Measurements from ENCODE around the gene JCAD. TPM values are rescaled to one million over a fixed set of nuclear protein-coding genes. Genes with fewer than 3 reads are reported as not detected.

Gene JCAD
- polyA plus RNA-seq, 2 of the 4 experiments (the other 2 are of a cell fraction) = 4.4 to 6.4 TPM

GRCh38 chr10:30011956-30012647 lies 47.3 kb downstream of the JCAD start:
- Histone ChIP-seq H3K9me3 (no peaks in the 10 kb centered on the region), H3K4me1 (no peaks in the 10 kb centered on the region), H3K4me2 (no peak overlapping the region), H3K4me3 (no peak overlapping the region), H3K27ac (no peak overlapping the region)
- ChIA-PET POLR2A (no interaction called here), CTCF (interaction anchor here (0.6 to 3.2 kb wide), 7 partner anchors 10 to 276 kb away, joined by 3 to 21 read pairs (median 4); no protein-coding TSS in a partner anchor)
- FAIRE-seq (no peak), DNase-seq (ENCODE audit: low read depth in 1 of 2, low spot score in 1 of 2) (no peak), ATAC-seq (no peak; a peak in 2 of 6 replicates)
- TF ChIP-seq FOSB (CRISPR knock-in tag; IDR thresholded peaks at IDR 0.05) = no peak
- TF ChIP-seq RCOR1 (IDR thresholded peaks at IDR 0.05; ENCODE audit: low read depth, low read length) = no peak
- no peak for TF ChIP-seq REST (IDR thresholded peaks at IDR 0.05)
- no peak for TF ChIP-seq POLR2A (IDR thresholded peaks at IDR 0.05; ENCODE audit: low read length)
- TF ChIP-seq FOXS1 (CRISPR knock-in tag; IDR thresholded peaks at IDR 0.05) = no peak
- TF ChIP-seq HMGXB4 (CRISPR knock-in tag; IDR thresholded peaks at IDR 0.05; ENCODE audit: borderline replicate concordance) = no peak
- no peak for TF ChIP-seq KDM1A (IDR thresholded peaks at IDR 0.05; ENCODE audit: low read depth)
- no peak for TF ChIP-seq BHLHE40 (IDR thresholded peaks at IDR 0.05; ENCODE audit: low read depth, low read length)
- no peak for TF ChIP-seq RNF2 (IDR thresholded peaks at IDR 0.05; ENCODE audit: borderline replicate concordance, low read depth)
- no peak for TF ChIP-seq MYC (IDR thresholded peaks at IDR 0.05; ENCODE audit: borderline replicate concordance, low read length)
- no peak for TF ChIP-seq HOXB13 (CRISPR knock-in tag; IDR thresholded peaks at IDR 0.05; ENCODE audit: low read depth)
- no peak for TF ChIP-seq MAX (IDR thresholded peaks at IDR 0.05)
- TF ChIP-seq HOXB5 (CRISPR knock-in tag; IDR thresholded peaks at IDR 0.05) = no peak
- no peak for TF ChIP-seq ZFP36 (IDR thresholded peaks at IDR 0.05; ENCODE audit: borderline replicate concordance, partially characterized antibody)
- TF ChIP-seq CEBPB (IDR thresholded peaks at IDR 0.05) = no peak
- TF ChIP-seq NR3C1 (IDR thresholded peaks at IDR 0.05) = no peak
- no peak for TF ChIP-seq ZNF302 (CRISPR knock-in tag; IDR thresholded peaks at IDR 0.05)
- no peak for TF ChIP-seq RFX5 (IDR thresholded peaks at IDR 0.05)
- TF ChIP-seq ZSCAN20 (CRISPR knock-in tag; IDR thresholded peaks at IDR 0.05) = no peak
- TF ChIP-seq USF2 (IDR thresholded peaks at IDR 0.05) = no peak
- 54% methylated on average over 4 of the region's 4 CpGs for WGBS (ENCODE audit: missing lambda C conversion rate)

GRCh38 chr10:30011396-30011795 lies 48.0 kb downstream of the JCAD start:
- no peak for TF ChIP-seq SMC3 (IDR thresholded peaks at IDR 0.05)
- no peak for TF ChIP-seq EHMT2 (IDR thresholded peaks at IDR 0.05; ENCODE audit: low read depth)
- no peak for TF ChIP-seq KDM5A (IDR thresholded peaks at IDR 0.05)
- no peak for TF ChIP-seq BCL3 (IDR thresholded peaks at IDR 0.05)
- Histone ChIP-seq H3K4me3 (no peak overlapping the region), H3K4me2 (no peak overlapping the region), H3K27ac (no peak overlapping the region), H3K9me3 (no peaks in the 10 kb centered on the region), H3K4me1 (no peaks in the 10 kb centered on the region)
- no peak for ATAC-seq
- POLR2A ChIA-PET = no interaction called here
- FAIRE-seq = no peak
- no peak for DNase-seq (ENCODE audit: low read depth in 1 of 2, low spot score in 1 of 2)
- WGBS (ENCODE audit: missing lambda C conversion rate) = 88% methylated on average over 8 of the region's 8 CpGs
- CTCF ChIA-PET = interaction anchor here (0.7 to 3.2 kb wide), 5 partner anchors 9 to 275 kb away, joined by 3 to 21 read pairs (median 4); no protein-coding TSS in a partner anchor

Measured in A549 (cell line).